Subcutaneous adipose tissue (tissue), 4 donors: Measurements from ENCODE around the gene CDC42SE1. TPM values are rescaled to one million over a fixed set of nuclear protein-coding genes. Genes with fewer than 3 reads are reported as not detected.

Experiments
- CTCF ChIP-seq: fragments of 450-650 bp; IDR thresholded peaks from one replicate; pipeline ENCODE4 v1.5.1; 2016; ENCODE audit warnings: low read depth, mild to moderate bottlenecking, control low read depth, antibody characterized with exemption, moderate library complexity
- total RNA-seq, 4 donors: library from RNA; depleted of rRNA; stranded (reverse); fragments of >200 nt; gene quantifications; one replicate each; pipeline ENCODE4 v1.1.0, GENCODE V29; 2016

The CDC42SE1 gene
- total RNA-seq, 4 donors from 2014 or later: 44.5 to 55.4 (median 47.7) TPM

DNA sequence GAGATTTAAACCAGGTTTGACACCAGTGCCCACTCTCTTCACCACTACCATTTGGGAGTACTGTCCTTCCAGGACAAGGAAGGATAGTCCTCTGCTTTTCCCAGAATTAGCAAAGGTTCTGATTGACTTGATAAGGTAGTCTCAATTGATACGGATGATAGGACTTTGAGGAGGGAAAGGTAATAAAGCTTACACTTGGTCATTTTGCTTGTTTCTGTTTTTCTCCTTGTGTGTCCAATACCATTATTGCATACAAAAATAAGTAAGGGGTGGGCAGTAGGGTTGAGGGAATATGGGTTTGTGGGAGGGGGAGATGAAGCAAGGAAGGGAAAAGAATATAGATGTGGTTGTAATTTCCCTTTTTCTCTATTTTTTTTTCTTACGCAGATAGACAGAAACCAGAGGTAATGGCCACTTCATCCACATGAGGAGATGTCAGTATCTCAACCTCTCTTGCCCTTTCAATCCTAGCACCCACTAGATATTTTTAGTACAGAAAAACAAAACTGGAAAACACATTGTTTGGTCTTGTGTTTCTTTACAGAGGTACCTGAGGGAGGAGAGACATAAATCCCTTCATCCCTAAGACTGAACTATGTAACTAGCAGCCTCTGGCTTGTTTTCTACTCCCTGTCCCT is 9.3 kb downstream of the CDC42SE1 start:
- TF ChIP-seq CTCF: no peak

- TF ChIP-seq CTCF: no peak
These were observed 10.0 kb downstream of the CDC42SE1 start for GRCh38 chr1:151049458-151049857.

DNA sequence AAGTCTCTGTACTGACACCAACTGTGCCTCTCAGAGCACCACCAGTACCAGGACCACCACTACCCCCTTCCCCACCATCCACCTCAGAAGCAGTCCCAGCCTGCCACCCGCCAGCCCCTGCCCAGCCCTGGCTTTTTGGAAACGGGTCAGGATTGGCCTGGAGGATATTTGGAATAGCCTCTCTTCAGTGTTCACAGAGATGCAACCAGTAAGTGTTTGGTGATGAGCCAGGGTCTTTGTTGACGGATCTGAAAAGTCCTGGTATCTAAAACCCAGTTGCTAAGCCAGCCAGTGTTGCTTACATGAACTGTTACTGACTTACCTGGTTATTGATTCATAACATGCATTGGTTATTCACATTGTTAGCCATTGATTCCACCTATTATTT is 10.8 kb downstream of the CDC42SE1 start:
- no peak for TF ChIP-seq CTCF

DNA sequence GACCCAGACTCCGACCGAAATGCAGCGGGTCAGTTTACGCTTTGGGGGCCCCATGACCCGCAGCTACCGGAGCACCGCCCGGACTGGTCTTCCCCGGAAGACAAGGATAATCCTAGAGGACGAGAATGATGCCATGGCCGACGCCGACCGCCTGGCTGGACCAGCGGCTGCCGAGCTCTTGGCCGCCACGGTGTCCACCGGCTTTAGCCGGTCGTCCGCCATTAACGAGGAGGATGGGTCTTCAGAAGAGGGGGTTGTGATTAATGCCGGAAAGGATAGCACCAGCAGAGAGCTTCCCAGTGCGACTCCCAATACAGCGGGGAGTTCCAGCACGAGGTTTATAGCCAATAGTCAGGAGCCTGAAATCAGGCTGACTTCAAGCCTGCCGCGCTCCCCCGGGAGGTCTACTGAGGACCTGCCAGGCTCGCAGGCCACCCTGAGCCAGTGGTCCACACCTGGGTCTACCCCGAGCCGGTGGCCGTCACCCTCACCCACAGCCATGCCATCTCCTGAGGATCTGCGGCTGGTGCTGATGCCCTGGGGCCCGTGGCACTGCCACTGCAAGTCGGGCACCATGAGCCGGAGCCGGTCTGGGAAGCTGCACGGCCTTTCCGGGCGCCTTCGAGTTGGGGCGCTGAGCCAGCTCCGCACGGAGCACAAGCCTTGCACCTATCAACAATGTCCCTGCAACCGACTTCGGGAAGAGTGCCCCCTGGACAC is 11.3 kb downstream of the CDC42SE1 start:
- TF ChIP-seq CTCF: no peak

GRCh38 chr1:151047591-151047924 is 11.9 kb downstream of the CDC42SE1 start, which contains the start of gene C1orf56:
C1orf56 (plus strand) TSS chr1:151047751; CDS start chr1:151047848, 97 bp downstream.
- no peak for TF ChIP-seq CTCF

DNA sequence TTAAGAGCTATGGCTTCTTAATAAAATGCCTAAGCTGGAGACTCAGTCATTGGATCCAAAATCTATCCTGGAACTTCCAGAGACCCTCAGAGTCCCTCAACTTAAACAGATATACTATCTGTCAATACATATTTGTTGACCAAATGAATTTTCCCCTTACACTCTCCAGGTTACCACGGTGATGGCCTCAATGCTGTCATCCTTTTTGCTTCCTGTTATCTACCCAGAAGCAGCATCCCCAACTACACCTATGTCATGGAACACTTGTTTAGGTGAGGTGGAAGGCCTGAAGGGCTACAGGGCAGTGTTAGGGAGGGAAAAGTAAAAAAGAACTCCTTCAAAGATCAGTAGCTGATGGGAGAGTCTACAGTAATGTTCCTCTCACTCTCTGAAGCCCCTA is 16.3 kb downstream of the CDC42SE1 start:
- TF ChIP-seq CTCF: no peak

DNA sequence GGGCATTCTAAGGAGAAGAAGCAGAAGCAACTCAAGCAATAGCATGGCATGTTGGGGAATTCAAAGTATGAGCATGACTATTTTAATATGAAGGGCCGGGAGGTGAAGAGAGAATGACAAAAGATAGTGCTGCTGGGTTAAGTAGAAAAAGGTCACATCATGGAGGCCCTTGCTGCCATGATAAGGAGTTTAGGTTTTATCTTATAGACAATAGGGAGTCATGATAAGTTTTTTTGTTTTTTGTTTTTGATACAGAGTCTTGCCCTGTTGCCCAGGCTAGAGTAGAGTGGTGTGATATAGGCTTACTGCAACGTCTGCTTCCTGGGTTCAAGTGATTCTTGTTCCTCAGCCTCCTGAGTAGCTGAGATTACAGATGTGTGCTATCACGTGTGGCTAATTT is 19.9 kb downstream of the CDC42SE1 start:
- TF ChIP-seq CTCF: no peak
